Measurements from ENCODE around the gene MGLL. TPM values are rescaled to one million over a fixed set of nuclear protein-coding genes. Genes with fewer than 3 reads are reported as not detected.

MGLL gene
- total and polyA plus RNA-seq, 12 donors, result 1.9 to 48.1 (median 33.3) TPM

- no peak overlapping the region for H3K4me3 ChIP-seq
- no peaks in the 10 kb centered on the region for H3K9me3 ChIP-seq (replicated peaks in 1 of 3)
- intact Hi-C loops (cut with DNase I), result no loop called here
- DNase-seq, result no peak
- no peaks in the 10 kb centered on the region for H3K27me3 ChIP-seq
- no peak overlapping the region for H3K27ac ChIP-seq
- no peak for TF ChIP-seq CTCF (IDR thresholded peaks at IDR 0.05)
- TF ChIP-seq POLR2A (IDR thresholded peaks at IDR 0.05), result no peak
- H3K36me3 ChIP-seq (replicated peaks in 1 of 2), result no peaks in the 10 kb centered on the region
- no peaks in the 10 kb centered on the region for H3K4me1 ChIP-seq (replicated peaks in 1 of 2)
- WGBS, 4 donors, result 89 to 91% (median 90%) methylated on average over 6 to 8 of the region's 8 CpGs
These were observed 13.9 kb upstream of the MGLL start for GRCh38 chr3:127835993-127836882.

DNA sequence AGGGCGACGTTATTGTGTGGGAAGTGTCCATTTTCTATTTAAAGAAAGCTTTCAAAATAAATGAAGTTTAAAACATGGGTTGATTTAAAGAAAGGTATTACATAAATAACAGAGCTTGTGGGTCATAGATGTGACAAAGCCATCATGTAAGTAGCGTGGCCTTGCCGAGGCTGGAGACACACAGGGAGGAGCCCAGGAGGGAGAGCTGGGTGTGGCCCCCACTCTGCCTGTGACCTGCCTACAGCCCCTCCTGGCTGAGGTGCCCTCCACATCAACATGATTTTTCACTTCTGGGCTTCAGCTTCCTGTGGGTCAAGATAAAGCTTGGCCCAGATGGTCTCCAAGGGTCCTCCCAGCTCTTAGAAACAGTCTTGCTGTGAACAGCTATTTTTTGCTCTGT is 12.5 kb upstream of the MGLL start:
- H3K27ac ChIP-seq, result no peak overlapping the region
- H3K4me1 ChIP-seq (replicated peaks in 1 of 2), result no peaks in the 10 kb centered on the region
- H3K27me3 ChIP-seq, result no peaks in the 10 kb centered on the region
- no peak overlapping the region for H3K4me3 ChIP-seq
- WGBS, 4 donors, result 90 to 96% (median 92%) methylated on average over 4 of the region's 4 CpGs
- peaks cover 0 to 2% (median under 1%) of the 10 kb centered on the region in 3 donors for H3K9me3 ChIP-seq (replicated peaks in 1 of 3)
- no peaks in the 10 kb centered on the region for H3K36me3 ChIP-seq (replicated peaks in 1 of 2)
- intact Hi-C loops (cut with DNase I), result loop anchor here in 1 of 2 donors (5.0 kb wide), 1 partner anchor 142 kb away; no protein-coding TSS in a partner anchor
- no peak for DNase-seq
- no peak for TF ChIP-seq POLR2A (IDR thresholded peaks at IDR 0.05)
- no peak for TF ChIP-seq CTCF (IDR thresholded peaks at IDR 0.05)

DNA sequence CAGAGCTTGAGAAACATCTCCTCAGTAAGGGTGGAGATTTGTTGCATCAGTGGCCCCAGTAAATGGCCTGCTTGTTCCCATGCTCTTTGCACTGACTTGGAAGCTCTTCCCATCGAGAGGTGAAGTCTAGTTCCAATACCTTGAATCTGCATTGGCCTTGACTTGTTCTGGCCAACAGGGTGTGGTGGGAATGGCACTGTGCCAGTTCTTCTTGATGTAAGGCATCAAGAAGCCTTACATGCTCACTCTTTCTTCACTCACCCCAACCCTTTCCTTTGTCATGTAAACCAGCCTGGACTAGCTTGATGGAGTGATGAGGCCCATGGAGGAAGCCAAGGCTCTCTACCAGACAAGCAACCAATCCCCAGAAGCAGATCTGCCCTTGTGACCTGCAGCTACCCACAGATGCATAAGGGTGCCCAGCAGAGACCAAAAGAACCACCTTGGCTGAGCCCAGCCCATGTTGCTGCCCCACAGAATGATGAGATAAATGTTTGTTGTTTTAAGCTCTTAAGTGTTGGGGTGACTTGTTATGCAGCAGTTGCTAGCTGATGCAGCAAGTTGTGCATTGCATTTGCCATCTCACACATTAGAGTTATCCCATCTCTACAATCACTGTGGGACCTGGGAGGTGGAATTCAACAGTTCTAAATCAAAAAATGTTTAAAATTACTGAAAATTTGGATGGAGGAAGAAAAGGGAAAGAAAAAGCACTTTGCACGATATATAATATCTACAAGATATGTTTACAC is 11.1 kb upstream of the MGLL start:
- intact Hi-C loops (cut with DNase I), result loop anchor here in 1 of 2 donors (5.0 kb wide), 1 partner anchor 141 kb away; no protein-coding TSS in a partner anchor
- no peaks in the 10 kb centered on the region for H3K27me3 ChIP-seq
- no peak for DNase-seq
- H3K9me3 ChIP-seq (replicated peaks in 1 of 3), result peaks cover 0 to 7% (median 6%) of the 10 kb centered on the region in 3 donors
- H3K4me3 ChIP-seq, result no peak overlapping the region
- TF ChIP-seq CTCF (IDR thresholded peaks at IDR 0.05) (no peak), POLR2A (IDR thresholded peaks at IDR 0.05) (no peak)
- no peaks in the 10 kb centered on the region for H3K36me3 ChIP-seq (replicated peaks in 1 of 2)
- no peak overlapping the region for H3K27ac ChIP-seq
- no peaks in the 10 kb centered on the region for H3K4me1 ChIP-seq (replicated peaks in 1 of 2)
- 78 to 95% (median 92%) methylated on average over 2 of the region's 2 CpGs for WGBS, 4 donors

DNA sequence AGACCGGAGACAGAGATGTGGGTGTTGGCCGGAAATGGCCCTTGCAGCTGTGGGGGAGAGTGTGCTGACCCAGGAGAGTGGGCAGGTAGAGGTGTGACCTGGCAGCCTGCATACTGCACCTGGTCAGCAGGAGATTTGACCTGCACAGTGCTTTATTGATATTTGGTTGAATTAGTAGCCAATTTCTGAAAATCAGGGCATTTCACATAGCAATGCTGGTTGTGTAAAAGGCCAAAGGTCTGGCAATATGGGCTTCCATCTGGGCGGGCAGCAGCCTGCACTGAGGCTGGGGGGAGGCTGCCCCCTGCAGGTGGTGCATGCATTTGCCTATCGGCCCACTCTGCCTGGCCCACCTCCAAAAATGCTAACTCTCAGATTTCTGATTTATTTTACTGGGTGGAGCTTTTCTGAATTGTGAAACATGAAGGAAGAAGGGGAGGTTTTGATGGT is 9.4 kb upstream of the MGLL start:
- 57 to 65% (median 60%) methylated on average over 3 to 4 of the region's 4 CpGs for WGBS, 4 donors
- no peaks in the 10 kb centered on the region for H3K27me3 ChIP-seq
- peak; percentile 30 to 73 (median 60) for TF ChIP-seq CTCF (IDR thresholded peaks at IDR 0.05)
- no peak for TF ChIP-seq POLR2A (IDR thresholded peaks at IDR 0.05)
- DNase-seq, result peak in 6 of 7 donors; percentile 41 to 73 (median 64)
- no peak overlapping the region for H3K27ac ChIP-seq
- H3K36me3 ChIP-seq (replicated peaks in 1 of 2), result no peaks in the 10 kb centered on the region
- H3K4me1 ChIP-seq (replicated peaks in 1 of 2), result no peaks in the 10 kb centered on the region
- H3K4me3 ChIP-seq, result no peak overlapping the region
- H3K9me3 ChIP-seq (replicated peaks in 1 of 3), result peaks cover 0 to 7% (median 6%) of the 10 kb centered on the region in 3 donors
- intact Hi-C loops (cut with DNase I), result loop anchor here in 1 of 2 donors (5.0 kb wide), 1 partner anchor 139 kb away; no protein-coding TSS in a partner anchor
